ENCODE results near the gene ADAMTS9.
A peak's percentile ranks its signal among the peaks of the same experiment; 100 is the strongest.

Gene ADAMTS9

DNA sequence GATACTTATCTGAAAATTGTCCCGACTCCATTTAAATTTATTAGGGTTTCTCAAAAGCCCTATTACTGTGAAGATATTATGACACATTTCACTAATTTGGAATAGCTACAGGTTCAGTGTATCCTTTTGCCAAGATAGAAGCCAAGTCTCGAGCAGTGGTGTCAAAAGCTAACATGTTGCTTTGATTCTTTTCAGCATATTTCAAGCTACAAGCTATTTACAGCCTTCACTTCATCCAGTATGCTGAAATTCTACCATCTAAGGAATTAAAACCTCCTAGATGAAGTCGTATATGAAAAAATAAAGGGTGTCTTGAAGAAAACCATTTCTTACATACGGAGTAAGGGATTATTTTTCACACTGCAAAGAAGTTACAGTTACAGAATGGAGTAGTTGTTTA lies 31.2 kb upstream of the ADAMTS9 start:
- DNase-seq (ENCODE audit: extremely low read depth, low read depth) = no peak

DNA sequence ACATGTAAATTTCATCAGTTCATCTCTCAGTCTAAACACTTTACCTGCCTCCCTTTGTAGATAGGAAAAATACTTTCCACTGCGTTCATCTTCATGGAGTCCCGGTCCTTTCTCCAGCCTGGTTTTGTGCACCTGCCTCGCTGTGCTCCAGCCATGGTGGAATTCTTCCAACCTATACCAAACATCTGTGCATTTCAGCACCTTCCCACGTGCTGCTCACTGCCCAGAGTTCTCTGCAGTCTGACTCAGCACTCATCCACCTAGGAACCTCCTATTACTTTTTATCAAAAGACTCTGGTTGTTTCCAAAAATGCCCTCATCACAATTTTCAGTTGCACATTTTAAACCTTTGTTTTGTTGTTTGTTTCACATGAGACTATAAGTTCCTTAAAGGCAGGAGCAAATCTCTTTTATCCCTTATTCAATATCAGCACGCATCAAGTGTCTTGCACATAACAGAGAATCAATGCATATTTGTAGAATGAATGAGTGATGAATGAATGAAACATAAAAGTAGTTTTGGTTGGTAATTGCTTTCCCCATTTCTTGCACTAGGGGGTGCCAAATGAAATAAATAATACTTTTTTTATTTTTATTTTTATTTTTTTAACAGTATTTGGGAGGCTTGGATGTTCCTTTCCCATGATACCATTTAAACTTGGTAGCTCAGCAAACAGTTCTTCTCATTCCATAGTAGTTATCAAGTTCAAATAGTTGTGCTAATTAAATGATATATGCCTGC lies 30.2 kb upstream of the ADAMTS9 start:
- peak; percentile 37 for TF ChIP-seq CTCF (IDR thresholded peaks at IDR 0.05; ENCODE audit: low read depth, low read length)
- no peak for DNase-seq (ENCODE audit: extremely low read depth, low read depth)

More for the DNA sequence above, 31.2 kb upstream of the ADAMTS9 start:
- TF ChIP-seq CTCF (IDR thresholded peaks at IDR 0.05; ENCODE audit: low read depth, low read length) = no peak

GRCh38 chr3:64717411-64717810 lies 29.6 kb upstream of the ADAMTS9 start:
- no peak for DNase-seq (ENCODE audit: extremely low read depth, low read depth)
- no peak for TF ChIP-seq CTCF (IDR thresholded peaks at IDR 0.05; ENCODE audit: low read depth, low read length)

GRCh38 chr3:64716110-64716710 lies 28.4 kb upstream of the ADAMTS9 start:
- no peak for DNase-seq (ENCODE audit: extremely low read depth, low read depth)
- no peak for TF ChIP-seq CTCF (IDR thresholded peaks at IDR 0.05; ENCODE audit: low read depth, low read length)

GRCh38 chr3:64715211-64715982 lies 27.6 kb upstream of the ADAMTS9 start:
- DNase-seq (ENCODE audit: extremely low read depth, low read depth) = no peak
- no peak for TF ChIP-seq CTCF (IDR thresholded peaks at IDR 0.05; ENCODE audit: low read depth, low read length)

DNA sequence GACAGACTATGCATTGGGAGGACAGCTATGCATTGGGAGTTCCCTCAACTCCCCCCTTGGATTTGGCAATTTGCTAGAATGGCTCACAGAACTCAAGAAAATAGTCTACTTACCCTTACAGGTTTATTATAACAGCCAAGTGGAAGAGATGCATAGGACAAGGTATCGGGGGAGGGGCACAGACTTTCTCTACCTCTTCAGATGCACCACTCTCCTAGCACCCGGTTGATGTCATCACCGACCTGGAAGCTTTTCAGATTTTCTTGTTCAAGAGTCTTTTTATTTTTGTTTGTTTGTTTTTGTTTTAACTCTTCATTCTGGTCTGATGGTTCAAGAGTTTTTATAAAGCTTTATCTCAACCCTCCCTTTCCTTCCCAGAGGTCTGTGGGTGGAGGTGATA lies 20.7 kb upstream of the ADAMTS9 start:
- no peak for TF ChIP-seq CTCF (IDR thresholded peaks at IDR 0.05; ENCODE audit: low read depth, low read length)
- no peak for DNase-seq (ENCODE audit: extremely low read depth, low read depth)

GRCh38 chr3:64705946-64706345 lies 18.1 kb upstream of the ADAMTS9 start:
- no peak for DNase-seq (ENCODE audit: extremely low read depth, low read depth)
- TF ChIP-seq CTCF (IDR thresholded peaks at IDR 0.05; ENCODE audit: low read depth, low read length) = no peak

Data from AG09319 (cell line).